ENCODE data around the gene RANBP3. TPM values are rescaled to one million over a fixed set of nuclear protein-coding genes. Genes with fewer than 3 reads are reported as not detected.

RANBP3 gene
- total RNA-seq, 1 experiment from 2014 or later = 44.1 TPM

DNA sequence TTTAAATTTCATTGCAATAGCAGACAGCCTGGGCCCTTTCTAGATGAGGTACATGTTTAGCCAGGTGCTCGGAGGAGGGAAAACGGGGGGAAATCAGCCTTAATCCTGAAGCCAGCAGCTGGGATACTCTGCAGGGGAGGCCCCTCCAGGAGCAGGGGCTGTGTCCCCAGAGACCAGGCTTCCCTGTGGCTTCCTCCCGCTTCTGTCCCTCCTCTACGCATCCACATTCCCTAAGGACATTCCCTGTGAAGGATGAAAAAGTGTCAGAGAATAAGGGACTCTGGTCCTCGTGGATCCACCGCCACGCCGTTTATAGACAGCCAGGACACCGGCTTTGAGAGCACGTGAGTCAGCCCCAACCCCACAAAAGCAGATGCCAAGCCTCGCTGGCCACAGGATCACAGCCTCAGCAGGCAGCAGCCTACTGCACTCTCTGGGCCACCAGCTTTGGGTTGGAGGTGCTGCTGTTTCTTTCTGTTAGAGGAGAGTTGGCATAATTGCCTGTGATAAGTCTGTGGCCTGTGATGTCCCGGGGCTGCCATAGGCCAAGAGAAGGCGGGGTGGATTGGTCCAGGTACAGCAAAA lies 36.7 kb upstream of the RANBP3 start:
- no peaks in the 10 kb centered on the region for H4K20me1 ChIP-seq (ENCODE audit: insufficient read depth)
- CTCF ChIA-PET = no interaction called here
- no peaks in the 10 kb centered on the region for H3K36me3 ChIP-seq (ENCODE audit: low read depth)
- intact Hi-C loops (cut with micrococcal nuclease; ENCODE audit: unreplicated experiment) = no loop called here
- DNase-seq = no peak
- no peaks in the 10 kb centered on the region for H3K9me3 ChIP-seq (ENCODE audit: insufficient read depth, low read depth)
- H3K79me2 ChIP-seq (ENCODE audit: low read depth) = no peaks in the 10 kb centered on the region
- no peaks in the 10 kb centered on the region for H3K4me1 ChIP-seq (replicated peaks; ENCODE audit: insufficient read depth)
- H3K4me3 ChIP-seq = no peak overlapping the region
- POLR2A ChIA-PET (ENCODE audit: unreplicated experiment) = no interaction called here
- H3K27ac ChIP-seq = no peak overlapping the region
- H3K9me2 ChIP-seq (ENCODE audit: insufficient read depth) = no peaks in the 10 kb centered on the region
- H3K27me3 ChIP-seq (ENCODE audit: insufficient read depth, low read depth) = no peaks in the 10 kb centered on the region
- no TSS peak for BruUV-seq (replicated peaks)
- H3F3A ChIP-seq (ENCODE audit: insufficient read depth, low read depth) = no peaks in the 10 kb centered on the region
- H2AFZ ChIP-seq = no peak overlapping the region
- TF ChIP-seq EZH2 (IDR thresholded peaks at IDR 0.05; ENCODE audit: low read depth) = no peak
- TF ChIP-seq, protein P1, sequence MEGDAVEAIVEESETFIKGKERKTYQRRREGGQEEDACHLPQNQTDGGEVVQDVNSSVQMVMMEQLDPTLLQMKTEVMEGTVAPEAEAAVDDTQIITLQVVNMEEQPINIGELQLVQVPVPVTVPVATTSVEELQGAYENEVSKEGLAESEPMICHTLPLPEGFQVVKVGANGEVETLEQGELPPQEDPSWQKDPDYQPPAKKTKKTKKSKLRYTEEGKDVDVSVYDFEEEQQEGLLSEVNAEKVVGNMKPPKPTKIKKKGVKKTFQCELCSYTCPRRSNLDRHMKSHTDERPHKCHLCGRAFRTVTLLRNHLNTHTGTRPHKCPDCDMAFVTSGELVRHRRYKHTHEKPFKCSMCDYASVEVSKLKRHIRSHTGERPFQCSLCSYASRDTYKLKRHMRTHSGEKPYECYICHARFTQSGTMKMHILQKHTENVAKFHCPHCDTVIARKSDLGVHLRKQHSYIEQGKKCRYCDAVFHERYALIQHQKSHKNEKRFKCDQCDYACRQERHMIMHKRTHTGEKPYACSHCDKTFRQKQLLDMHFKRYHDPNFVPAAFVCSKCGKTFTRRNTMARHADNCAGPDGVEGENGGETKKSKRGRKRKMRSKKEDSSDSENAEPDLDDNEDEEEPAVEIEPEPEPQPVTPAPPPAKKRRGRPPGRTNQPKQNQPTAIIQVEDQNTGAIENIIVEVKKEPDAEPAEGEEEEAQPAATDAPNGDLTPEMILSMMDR (conservative IDR thresholded peaks at IDR 0.05) = no peak
- H3K4me2 ChIP-seq = no peak overlapping the region

GRCh38 chr19:6012426-6013170 lies 34.7 kb upstream of the RANBP3 start:
- Histone ChIP-seq H3K4me3 (no peak overlapping the region), H3F3A (ENCODE audit: insufficient read depth, low read depth) (no peaks in the 10 kb centered on the region), H4K20me1 (ENCODE audit: insufficient read depth) (no peaks in the 10 kb centered on the region), H2AFZ (no peak overlapping the region), H3K4me1 (replicated peaks; ENCODE audit: insufficient read depth) (no peaks in the 10 kb centered on the region), H3K79me2 (ENCODE audit: low read depth) (no peaks in the 10 kb centered on the region), H3K9me3 (ENCODE audit: insufficient read depth, low read depth) (no peaks in the 10 kb centered on the region), H3K27ac (no peak overlapping the region), H3K4me2 (no peak overlapping the region), H3K27me3 (ENCODE audit: insufficient read depth, low read depth) (no peaks in the 10 kb centered on the region), H3K9me2 (ENCODE audit: insufficient read depth) (no peaks in the 10 kb centered on the region), H3K36me3 (ENCODE audit: low read depth) (no peaks in the 10 kb centered on the region)
- intact Hi-C loops (cut with micrococcal nuclease; ENCODE audit: unreplicated experiment) = no loop called here
- TF ChIP-seq, protein P1 (conservative IDR thresholded peaks at IDR 0.05) = no peak
- no TSS peak for BruUV-seq (replicated peaks)
- DNase-seq = no peak
- POLR2A ChIA-PET (ENCODE audit: unreplicated experiment) = no interaction called here
- CTCF ChIA-PET = no interaction called here

DNA sequence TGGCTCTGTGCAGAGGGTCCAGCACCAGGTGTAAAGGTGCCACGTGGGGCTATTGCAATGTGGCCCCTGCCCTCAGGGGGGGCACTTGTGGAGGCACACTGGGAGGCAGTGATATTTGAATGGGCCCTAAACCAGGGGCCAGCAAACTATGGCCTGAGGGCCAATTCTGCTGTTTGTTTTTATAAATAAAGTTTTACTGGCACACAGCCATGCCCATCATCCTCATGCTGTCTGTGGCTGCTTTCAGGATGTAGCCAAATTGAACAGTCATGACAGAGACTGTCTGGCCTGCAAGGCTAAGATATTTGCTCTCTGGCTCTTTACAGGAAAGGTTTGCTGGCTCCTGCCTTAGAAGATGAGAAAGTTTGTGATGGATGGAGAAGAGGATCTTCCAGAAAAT lies 33.9 kb upstream of the RANBP3 start:
- Histone ChIP-seq H3K9me2 (ENCODE audit: insufficient read depth) (no peaks in the 10 kb centered on the region), H4K20me1 (ENCODE audit: insufficient read depth) (no peaks in the 10 kb centered on the region), H3K4me1 (replicated peaks; ENCODE audit: insufficient read depth) (no peaks in the 10 kb centered on the region), H3K4me3 (no peak overlapping the region), H3K36me3 (ENCODE audit: low read depth) (no peaks in the 10 kb centered on the region), H3K4me2 (no peak overlapping the region), H3K27ac (no peak overlapping the region), H3K27me3 (ENCODE audit: insufficient read depth, low read depth) (no peaks in the 10 kb centered on the region), H3K79me2 (ENCODE audit: low read depth) (no peaks in the 10 kb centered on the region), H3K9me3 (ENCODE audit: insufficient read depth, low read depth) (no peaks in the 10 kb centered on the region), H2AFZ (no peak overlapping the region), H3F3A (ENCODE audit: insufficient read depth, low read depth) (no peaks in the 10 kb centered on the region)
- ChIA-PET POLR2A (ENCODE audit: unreplicated experiment) (no interaction called here), CTCF (no interaction called here)
- no peak for TF ChIP-seq EZH2 (IDR thresholded peaks at IDR 0.05; ENCODE audit: low read depth)
- TF ChIP-seq, protein P1 (conservative IDR thresholded peaks at IDR 0.05) = no peak
- intact Hi-C loops (cut with micrococcal nuclease; ENCODE audit: unreplicated experiment) = no loop called here
- no peak for DNase-seq
- BruUV-seq (replicated peaks) = no TSS peak

Data from PC-9 (cell line).